OCI-LY7 (cell line): Measurements from ENCODE around the gene PHF19. TPM values are rescaled to one million over a fixed set of nuclear protein-coding genes. Genes with fewer than 3 reads are reported as not detected.

Source experiments
- BruUV-seq: library from RNA; stranded (reverse); fragments of 400-500 nt; replicated peaks from 2 replicates; lab custom pipeline; 2021; lab: Mats Ljungman, UMichigan
- CTCF ChIA-PET: fragments of 300-600 bp; sonication (Branson Sonifier 250); formaldehyde crosslinking; loops from one replicate; lab custom pipeline; 2022; ENCODE audit warnings: antibody characterized with exemption; ENCODE audit not compliant: unreplicated experiment; lab: Charles Lee
- POLR2A ChIA-PET: fragments of 300-600 bp; sonication (Branson Sonifier 250); formaldehyde crosslinking; loops from one replicate; lab custom pipeline; 2022; ENCODE audit warnings: antibody characterized with exemption; lab: Charles Lee
- DNase-seq: peaks from one replicate; pipeline ENCODE4 v3.0.0-alpha.2; 2015; ENCODE audit warnings: low spot score
- H2AFZ ChIP-seq: fragments of 200-600 bp; sonication (generic), shearing (Covaris generic); 2 replicates; pipeline ENCODE4 v1.6.1; 2014; ENCODE audit warnings: mild to moderate bottlenecking, antibody characterized with exemption, low read length, moderate library complexity
- H3K27ac ChIP-seq: fragments of 200-600 bp; sonication (generic); 2 replicates; pipeline ENCODE4 v1.5.1; 2014; ENCODE audit warnings: mixed run types, low read depth, mild to moderate bottlenecking, moderate library complexity, low read length, inconsistent platforms; ENCODE audit not compliant: poor library complexity, severe bottlenecking
- H3K36me3 ChIP-seq: fragments of 200-600 bp; sonication (generic); 2 replicates; pipeline ENCODE4 v1.6.1; 2014; ENCODE audit warnings: mild to moderate bottlenecking, antibody characterized with exemption, low read length, moderate library complexity, mixed read lengths; ENCODE audit not compliant: insufficient read depth
- H3K4me1 ChIP-seq: fragments of 200-600 bp; sonication (generic); 2 replicates; pipeline ENCODE4 v1.5.1; 2014; ENCODE audit warnings: mild to moderate bottlenecking, low read length; ENCODE audit not compliant: insufficient read depth, poor library complexity, severe bottlenecking
- H3K4me2 ChIP-seq: fragments of 200-600 bp; sonication (generic); 2 replicates; pipeline ENCODE4 v1.6.1; 2014; ENCODE audit warnings: mild to moderate bottlenecking, low read length
- H3K4me3 ChIP-seq: fragments of 200-600 bp; sonication (generic); 2 replicates; pipeline ENCODE4 v1.5.1; 2014; ENCODE audit warnings: mild to moderate bottlenecking, low read depth, low read length; ENCODE audit not compliant: poor library complexity, severe bottlenecking
- H3K79me2 ChIP-seq: fragments of 200-600 bp; sonication (generic); 2 replicates; pipeline ENCODE4 v1.6.1; 2016; ENCODE audit warnings: low read depth, mild to moderate bottlenecking, low read length, moderate library complexity, mixed read lengths; ENCODE audit not compliant: insufficient read depth
- H3K9me2 ChIP-seq: fragments of 200-600 bp; sonication (generic); 2 replicates; pipeline ENCODE4 v1.6.1; 2016; ENCODE audit warnings: mild to moderate bottlenecking, low read length, mixed read lengths; ENCODE audit not compliant: insufficient read depth
- H3K9me3 ChIP-seq: fragments of 200-600 bp; sonication (generic); 2 replicates; pipeline ENCODE4 v1.6.1; 2014; ENCODE audit warnings: mild to moderate bottlenecking, mixed run types, low read length, mixed read lengths
- H4K20me1 ChIP-seq: fragments of 200-600 bp; sonication (generic); 2 replicates; pipeline ENCODE4 v1.6.1; 2014; ENCODE audit warnings: mild to moderate bottlenecking, antibody characterized with exemption, low read length, moderate library complexity, mixed read lengths; ENCODE audit not compliant: insufficient read depth
- EZH2phosphoT487 ChIP-seq: fragments of 200-600 bp; sonication (generic); IDR thresholded peaks from 2 replicates; pipeline ENCODE4 v1.6.1; 2018; ENCODE audit warnings: low read depth, borderline replicate concordance, mild to moderate bottlenecking, mixed run types, antibody characterized with exemption, low read length, moderate library complexity, mixed read lengths
- intact Hi-C: fragments of 100-400 bp; cut with micrococcal nuclease; formaldehyde crosslinking; loops from one replicate; pipeline ENCODE4 v1.10.0; 2022; ENCODE audit not compliant: unreplicated experiment
- total RNA-seq, 2 experiments: library from RNA; depleted of rRNA in 1 of 2; stranded (reverse); fragments of >200 nt in 1 of 2; shearing (Covaris generic) in 1 of 2; gene quantifications; 2 replicates each; pipeline ENCODE4 v1.2.3, GENCODE V29; 2014 to 2022
- TF ChIP-seq, protein P1 (sequence below): fragments of 200-600 bp; sonication (generic); conservative IDR thresholded peaks from 2 replicates; pipeline ENCODE4 v1.5.1; 2014; ENCODE audit warnings: mild to moderate bottlenecking, antibody characterized with exemption, low read length, moderate library complexity, mixed read lengths

The PHF19 gene
- total RNA-seq, 2 experiments from 2014 or later, result 102 to 214 TPM

GRCh38 chr9:120882935-120883607, 6.1 kb upstream of the PHF19 start:
- Histone ChIP-seq H3K4me1 (peaks cover 89% of the 10 kb centered on the region), H3K9me2 (no peaks in the 10 kb centered on the region), H2AFZ (peak overlapping the region; percentile 29; the same call in 1 of the 2 replicates), H3K4me2 (peak overlapping the region; percentile 36), H3K9me3 (no peaks in the 10 kb centered on the region), H3K79me2 (peaks cover under 1% of the 10 kb centered on the region; the same call in 1 of the 2 replicates), H4K20me1 (no peaks in the 10 kb centered on the region), H3K4me3 (no peak overlapping the region), H3K27ac (peak overlapping the region; percentile 8), H3K36me3 (no peaks in the 10 kb centered on the region)
- intact Hi-C loops, result no loop called here
- no TSS peak for BruUV-seq
- no peak for DNase-seq
- POLR2A ChIA-PET, result interaction anchor here (0.7 to 16.9 kb wide), 8 partner anchors 9 to 47 kb away, joined by 3 to 372 read pairs (median 6); partner anchors contain the start of gene TRAF1
- no peak for TF ChIP-seq EZH2phosphoT487
- TF ChIP-seq, protein P1, sequence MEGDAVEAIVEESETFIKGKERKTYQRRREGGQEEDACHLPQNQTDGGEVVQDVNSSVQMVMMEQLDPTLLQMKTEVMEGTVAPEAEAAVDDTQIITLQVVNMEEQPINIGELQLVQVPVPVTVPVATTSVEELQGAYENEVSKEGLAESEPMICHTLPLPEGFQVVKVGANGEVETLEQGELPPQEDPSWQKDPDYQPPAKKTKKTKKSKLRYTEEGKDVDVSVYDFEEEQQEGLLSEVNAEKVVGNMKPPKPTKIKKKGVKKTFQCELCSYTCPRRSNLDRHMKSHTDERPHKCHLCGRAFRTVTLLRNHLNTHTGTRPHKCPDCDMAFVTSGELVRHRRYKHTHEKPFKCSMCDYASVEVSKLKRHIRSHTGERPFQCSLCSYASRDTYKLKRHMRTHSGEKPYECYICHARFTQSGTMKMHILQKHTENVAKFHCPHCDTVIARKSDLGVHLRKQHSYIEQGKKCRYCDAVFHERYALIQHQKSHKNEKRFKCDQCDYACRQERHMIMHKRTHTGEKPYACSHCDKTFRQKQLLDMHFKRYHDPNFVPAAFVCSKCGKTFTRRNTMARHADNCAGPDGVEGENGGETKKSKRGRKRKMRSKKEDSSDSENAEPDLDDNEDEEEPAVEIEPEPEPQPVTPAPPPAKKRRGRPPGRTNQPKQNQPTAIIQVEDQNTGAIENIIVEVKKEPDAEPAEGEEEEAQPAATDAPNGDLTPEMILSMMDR, result no peak
- CTCF ChIA-PET, result interaction anchor here (0.9 kb wide), 1 partner anchor 14 kb away, joined by 3 read pairs; no protein-coding TSS in a partner anchor

DNA sequence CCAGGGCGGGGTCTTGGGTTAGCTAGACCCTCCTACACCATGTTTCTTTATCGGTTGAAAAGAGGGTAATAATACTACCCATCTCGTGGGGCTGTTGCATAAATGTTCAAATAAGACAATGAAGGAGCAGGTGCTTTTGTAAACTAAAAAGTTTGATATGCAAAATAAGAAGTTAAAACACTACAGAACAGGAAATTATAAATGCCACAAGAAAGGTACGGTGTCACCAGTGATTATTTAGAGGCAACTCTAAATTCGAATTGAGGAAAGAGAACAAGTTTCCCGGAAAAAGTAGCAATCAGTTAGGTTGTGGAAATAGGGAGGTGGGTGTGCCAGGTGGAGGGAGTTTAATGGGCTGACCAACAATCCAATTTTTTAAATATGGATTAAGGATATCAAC, 2.5 kb upstream of the PHF19 start:
- Histone ChIP-seq H2AFZ (peak overlapping the region; percentile 9; the same call in 1 of the 2 replicates), H3K4me2 (peak overlapping the region; percentile 82), H3K4me1 (peaks cover 80% of the 10 kb centered on the region), H4K20me1 (no peaks in the 10 kb centered on the region), H3K9me3 (no peaks in the 10 kb centered on the region), H3K79me2 (peaks cover 25% of the 10 kb centered on the region; the same call in 1 of the 2 replicates), H3K9me2 (no peaks in the 10 kb centered on the region), H3K27ac (peak overlapping the region; percentile 87), H3K4me3 (peak overlapping the region; percentile 68), H3K36me3 (peaks cover 21% of the 10 kb centered on the region)
- ChIA-PET CTCF (no interaction called here), POLR2A (interaction anchor here (0.6 to 4.6 kb wide), 6 partner anchors 12 to 174 kb away, joined by 4 to 50 read pairs (median 6); no protein-coding TSS in a partner anchor)
- no TSS peak for BruUV-seq
- DNase-seq, result no peak
- TF ChIP-seq, protein P1, result no peak
- TF ChIP-seq EZH2phosphoT487, result no peak
- intact Hi-C loops, result loop anchor here (1.0 to 5.0 kb wide), 3 partner anchors 57 to 323 kb away; partner anchors contain the start of gene RAB14
